IMR-90 (cell line): ENCODE results near the gene FCHO1. TPM values are rescaled to one million over a fixed set of nuclear protein-coding genes. Genes with fewer than 3 reads are reported as not detected.

ENCODE experiments used
- ATAC-seq: fragments of 200-7000 bp; cut with Tn5 transposase; 2 replicates; pipeline ENCODE4 v1.9.1; 2020; ENCODE audit warnings: low read depth, mild to moderate bottlenecking, moderate library complexity
- BruUV-seq: library from RNA; stranded (reverse); fragments of 400-500 nt; replicated peaks from 2 replicates; lab custom pipeline; 2021; lab: Mats Ljungman, UMichigan
- CTCF ChIA-PET: fragments of 300-600 bp; formaldehyde crosslinking; extraction: SDS; loops from one replicate; lab custom pipeline; 2021; ENCODE audit warnings: antibody characterized with exemption; lab: Yijun Ruan, JAX
- POLR2A ChIA-PET: fragments of 300-600 bp; sonication (Branson Sonifier 250); formaldehyde crosslinking; loops from one replicate; lab custom pipeline; 2022; ENCODE audit warnings: antibody characterized with exemption; ENCODE audit not compliant: unreplicated experiment; lab: Charles Lee
- DNase-seq: peaks from one replicate; pipeline ENCODE4 v3.0.0; 2013
- H2AFZ ChIP-seq: replicated peaks from 2 replicates; pipeline ENCODE3; 2013; ENCODE audit warnings: low read length, mild to moderate bottlenecking; ENCODE audit not compliant: poor library complexity
- H2AK5ac ChIP-seq: 2 replicates; pipeline ENCODE4 v1.6.1; 2013; ENCODE audit warnings: low read depth, low read length, inconsistent platforms
- H2AK9ac ChIP-seq: replicated peaks from 2 replicates; pipeline ENCODE3; 2013; ENCODE audit warnings: mild to moderate bottlenecking, low read depth, low read length, moderate library complexity; ENCODE audit not compliant: poor library complexity
- H2BK120ac ChIP-seq: 2 replicates; pipeline ENCODE4 v1.6.1; 2013; ENCODE audit warnings: low read depth, low read length, inconsistent platforms
- H2BK15ac ChIP-seq: 3 replicates; pipeline ENCODE4 v1.6.1; 2013; ENCODE audit warnings: low read depth, low read length, inconsistent platforms
- H2BK20ac ChIP-seq: 2 replicates; pipeline ENCODE4 v1.6.1; 2013; ENCODE audit warnings: low read depth, mild to moderate bottlenecking, inconsistent platforms, low read length, moderate library complexity
- H2BK5ac ChIP-seq: 2 replicates; pipeline ENCODE4 v1.6.1; 2013; ENCODE audit warnings: mild to moderate bottlenecking, low read depth, low read length, inconsistent platforms; ENCODE audit not compliant: poor library complexity, severe bottlenecking
- H3K14ac ChIP-seq: replicated peaks from 2 replicates; pipeline ENCODE4 v1.6.1; 2013; ENCODE audit warnings: low read depth, low read length, inconsistent platforms
- H3K18ac ChIP-seq: 2 replicates; pipeline ENCODE4 v1.6.1; 2013; ENCODE audit warnings: low read depth, low read length, control low read depth
- H3K23ac ChIP-seq: 2 replicates; pipeline ENCODE4 v1.6.1; 2013; ENCODE audit warnings: low read depth, low read length, inconsistent platforms
- H3K27ac ChIP-seq: 2 replicates; pipeline ENCODE4 v1.5.1; 2013; ENCODE audit warnings: mild to moderate bottlenecking, control low read depth, low read length; ENCODE audit not compliant: insufficient read depth
- H3K27me3 ChIP-seq: 2 replicates; pipeline ENCODE4 v1.6.1; 2013; ENCODE audit warnings: low read length; ENCODE audit not compliant: control insufficient read depth, insufficient read depth
- H3K36me3 ChIP-seq: 2 replicates; pipeline ENCODE4 v1.6.1; 2013; ENCODE audit warnings: low read length, mixed read lengths; ENCODE audit not compliant: control insufficient read depth, insufficient read depth
- H3K4ac ChIP-seq: 2 replicates; pipeline ENCODE4 v1.6.1; 2013; ENCODE audit warnings: low read depth, low read length, inconsistent platforms
- H3K4me1 ChIP-seq: 2 replicates; pipeline ENCODE4 v1.6.1; 2013; ENCODE audit warnings: low read length, mixed read lengths; ENCODE audit not compliant: control insufficient read depth, insufficient read depth
- H3K4me2 ChIP-seq: 2 replicates; pipeline ENCODE4 v1.6.1; 2013; ENCODE audit warnings: low read depth, mild to moderate bottlenecking, control low read depth, low read length, moderate library complexity
- H3K4me3 ChIP-seq: 2 replicates; pipeline ENCODE4 v1.5.1; 2013; ENCODE audit warnings: low read depth, mild to moderate bottlenecking, control low read depth, low read length, moderate library complexity; ENCODE audit not compliant: insufficient read depth
- H3K56ac ChIP-seq: 2 replicates; pipeline ENCODE4 v1.6.1; 2013; ENCODE audit warnings: low read length, inconsistent platforms; ENCODE audit not compliant: insufficient read depth; ENCODE audit errors: extremely low read depth
- H3K79me1 ChIP-seq, 2 experiments: 2 replicates each; pipeline ENCODE4 v1.6.1; 2013; ENCODE audit warnings: low read length in 2 of 2, inconsistent platforms in 1 of 2, low read depth in 1 of 2
- H3K9ac ChIP-seq: 2 replicates; pipeline ENCODE4 v1.6.1; 2013; ENCODE audit warnings: low read depth, low read length, control low read depth
- H3K9me1 ChIP-seq: 2 replicates; pipeline ENCODE4 v1.6.1; 2013; ENCODE audit warnings: low read length, inconsistent platforms; ENCODE audit not compliant: insufficient read depth
- H3K9me3 ChIP-seq: 2 replicates; pipeline ENCODE4 v1.6.1; 2013; ENCODE audit warnings: low read length; ENCODE audit not compliant: control insufficient read depth, insufficient read depth
- H4K20me1 ChIP-seq: 2 replicates; pipeline ENCODE4 v1.6.1; 2013; ENCODE audit warnings: low read length, inconsistent platforms; ENCODE audit not compliant: insufficient read depth
- H4K5ac ChIP-seq: 2 replicates; pipeline ENCODE4 v1.6.1; 2013; ENCODE audit warnings: mild to moderate bottlenecking, low read depth, low read length, control low read depth
- H4K8ac ChIP-seq, 2 experiments: 2 replicates each; pipeline ENCODE4 v1.6.1; 2013; ENCODE audit warnings: low read depth in 2 of 2, low read length in 2 of 2, control low read depth in 1 of 2, inconsistent platforms in 1 of 2
- H4K91ac ChIP-seq: 2 replicates; pipeline ENCODE4 v1.6.1; 2013; ENCODE audit warnings: low read depth, low read length, inconsistent platforms; ENCODE audit not compliant: insufficient read depth
- BHLHE40 ChIP-seq: fragments of 150-350 bp; IDR thresholded peaks from 2 replicates; pipeline ENCODE4 v1.6.1; 2016; ENCODE audit warnings: mild to moderate bottlenecking, low read depth, low read length
- CEBPB ChIP-seq: IDR thresholded peaks from 2 replicates; pipeline ENCODE4 v1.6.1; 2012; ENCODE audit warnings: low read depth, low read length, improper control_type of control experiment
- CHD1 ChIP-seq: IDR thresholded peaks from 2 replicates; pipeline ENCODE4 v1.6.1; 2012; ENCODE audit warnings: low read depth, low read length, improper control_type of control experiment
- CTCF ChIP-seq: conservative IDR thresholded peaks from 2 replicates; pipeline ENCODE4 v1.5.1; 2012; ENCODE audit warnings: mild to moderate bottlenecking, low read depth, low read length, improper control_type of control experiment
- FOS ChIP-seq: fragments of 150-350 bp; IDR thresholded peaks from 2 replicates; pipeline ENCODE4 v1.6.1; 2016; ENCODE audit warnings: low read depth, low read length
- MAFK ChIP-seq: IDR thresholded peaks from 2 replicates; pipeline ENCODE4 v1.6.1; 2012; ENCODE audit warnings: low read depth, low read length, improper control_type of control experiment
- MAZ ChIP-seq: IDR thresholded peaks from 2 replicates; pipeline ENCODE4 v1.6.1; 2012; ENCODE audit warnings: low read depth, mild to moderate bottlenecking, low read length, improper control_type of control experiment, moderate library complexity, borderline replicate concordance
- MXI1 ChIP-seq: IDR thresholded peaks from 2 replicates; pipeline ENCODE4 v1.6.1; 2012; ENCODE audit warnings: low read depth, mild to moderate bottlenecking, low read length, moderate library complexity, borderline replicate concordance
- NFE2L2 ChIP-seq: fragments of 150-350 bp; IDR thresholded peaks from 2 replicates; pipeline ENCODE4 v1.6.1; 2016; ENCODE audit warnings: low read depth, mild to moderate bottlenecking, low read length
- POLR2A ChIP-seq: IDR thresholded peaks from 2 replicates; pipeline ENCODE4 v1.6.1; 2012; ENCODE audit warnings: mild to moderate bottlenecking, low read depth, low read length
- RAD21 ChIP-seq: IDR thresholded peaks from 2 replicates; pipeline ENCODE4 v1.6.1; 2012; ENCODE audit warnings: low read length, improper control_type of control experiment
- RCOR1 ChIP-seq: IDR thresholded peaks from 2 replicates; pipeline ENCODE4 v1.6.1; 2012; ENCODE audit warnings: mild to moderate bottlenecking, low read length, improper control_type of control experiment; ENCODE audit not compliant: insufficient replicate concordance
- RFX5 ChIP-seq: IDR thresholded peaks from 2 replicates; pipeline ENCODE4 v1.8.0; 2012; ENCODE audit warnings: low read depth, mild to moderate bottlenecking, low read length, moderate library complexity
- SMC3 ChIP-seq: fragments of 150-350 bp; IDR thresholded peaks from 2 replicates; pipeline ENCODE4 v1.6.1; 2016; ENCODE audit warnings: low read depth, mild to moderate bottlenecking, antibody characterized with exemption, low read length, moderate library complexity
- USF2 ChIP-seq: fragments of 150-350 bp; IDR thresholded peaks from 2 replicates; pipeline ENCODE4 v1.6.1; 2017; ENCODE audit warnings: mild to moderate bottlenecking, antibody characterized with exemption, low read length, low read depth
- WGBS, 2 experiments: methylation state at CpG; one replicate each; pipeline versions ENCODE4 v1.1.5 to v1.1.7; 2013; ENCODE audit warnings: missing lambda C conversion rate in 2 of 2; ENCODE audit not compliant: insufficient read length in 1 of 2; ENCODE audit errors: extremely low coverage in 2 of 2; 5-methylcytosine and 5-hydroxymethylcytosine counted together
- dilution Hi-C: fragments of 300-500 bp; cut with HindIII; formaldehyde crosslinking; loops from one replicate; pipeline ENCODE4 v1.14.3; 2018; ENCODE audit warnings: low sequenced_read_pairs; ENCODE audit not compliant: unreplicated experiment
- in situ Hi-C: fragments of 300-500 bp; cut with MboI; formaldehyde crosslinking; loops from 3 replicates; pipeline ENCODE4 v1.14.3; 2019; ENCODE audit warnings: low sequenced_read_pairs, inconsistent platforms, mixed read lengths
- intact Hi-C: fragments of 100-400 bp; cut with micrococcal nuclease; formaldehyde crosslinking; loops from 2 replicates; pipeline ENCODE4 v1.10.0; 2022
- polyA plus RNA-seq, 3 experiments: library from polyadenylated mRNA; depleted of rRNA; stranded (reverse); fragments of >200 nt; gene quantifications; 2 replicates each; pipeline ENCODE4 v1.2.3, GENCODE V29; 2012; ENCODE audit warnings: low replicate concordance in 1 of 3
- total RNA-seq: library from RNA; depleted of rRNA; stranded (reverse); fragments of >200 nt; gene quantifications from 2 replicates; pipeline ENCODE4 v1.2.3, GENCODE V29; 2012
- TF ChIP-seq, protein P1 (sequence below): fragments of 150-350 bp; IDR thresholded peaks from 2 replicates; pipeline ENCODE4 v1.6.1; 2016; ENCODE audit warnings: low read depth, mild to moderate bottlenecking, low read length, moderate library complexity, borderline replicate concordance

Gene FCHO1
- total and polyA plus RNA-seq, 2 of the 4 experiments (the other 2 are of a cell fraction) = 0.18 to 1.0 TPM

GRCh38 chr19:17775245-17775927 is 24.1 kb downstream of the FCHO1 start:
- TF ChIP-seq FOS = no peak
- no peak for TF ChIP-seq CHD1
- TF ChIP-seq, protein P1, sequence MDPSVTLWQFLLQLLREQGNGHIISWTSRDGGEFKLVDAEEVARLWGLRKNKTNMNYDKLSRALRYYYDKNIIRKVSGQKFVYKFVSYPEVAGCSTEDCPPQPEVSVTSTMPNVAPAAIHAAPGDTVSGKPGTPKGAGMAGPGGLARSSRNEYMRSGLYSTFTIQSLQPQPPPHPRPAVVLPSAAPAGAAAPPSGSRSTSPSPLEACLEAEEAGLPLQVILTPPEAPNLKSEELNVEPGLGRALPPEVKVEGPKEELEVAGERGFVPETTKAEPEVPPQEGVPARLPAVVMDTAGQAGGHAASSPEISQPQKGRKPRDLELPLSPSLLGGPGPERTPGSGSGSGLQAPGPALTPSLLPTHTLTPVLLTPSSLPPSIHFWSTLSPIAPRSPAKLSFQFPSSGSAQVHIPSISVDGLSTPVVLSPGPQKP = no peak
- no peak for TF ChIP-seq RFX5
- TF ChIP-seq CTCF = peak; percentile 65
- TF ChIP-seq USF2 = no peak
- TF ChIP-seq POLR2A = no peak
- no peak for TF ChIP-seq CEBPB
- no peak for TF ChIP-seq NFE2L2
- no peak for TF ChIP-seq MXI1
- no peak for TF ChIP-seq BHLHE40
- TF ChIP-seq RAD21 = peak; percentile 51
- TF ChIP-seq SMC3 = peak; percentile 64
- TF ChIP-seq RCOR1 = no peak
- TF ChIP-seq MAFK = no peak
- TF ChIP-seq MAZ = no peak
- no peak overlapping the region for H4K5ac ChIP-seq
- no peak overlapping the region for H3K4me2 ChIP-seq
- intact Hi-C loops (loop anchor here (2.0 kb wide), 1 partner anchor 71 kb away; no protein-coding TSS in a partner anchor), dilution Hi-C loops (no loop called here), in situ Hi-C loops (no loop called here)
- no peak overlapping the region for H2AK5ac ChIP-seq
- no peak overlapping the region for H3K56ac ChIP-seq
- no peaks in the 10 kb centered on the region for H3K4me1 ChIP-seq
- no peak overlapping the region for H3K14ac ChIP-seq
- no peaks in the 10 kb centered on the region for H3K9me3 ChIP-seq
- H2BK20ac ChIP-seq = no peak overlapping the region
- no peaks in the 10 kb centered on the region for H3K9me1 ChIP-seq
- ATAC-seq = peak; percentile 54; the same call in 1 of the 2 replicates
- no peak overlapping the region for H2AFZ ChIP-seq
- no peaks in the 10 kb centered on the region for H3K36me3 ChIP-seq
- H3K4me3 ChIP-seq = no peak overlapping the region
- CTCF ChIA-PET = no interaction called here
- no peaks in the 10 kb centered on the region for H3K79me1 ChIP-seq
- H2BK5ac ChIP-seq = no peak overlapping the region
- H4K91ac ChIP-seq = no peak overlapping the region
- no peak overlapping the region for H3K18ac ChIP-seq
- peaks cover under 1% of the 10 kb centered on the region; the same call in 1 of the 2 replicates for H3K27me3 ChIP-seq
- no peak overlapping the region for H3K9ac ChIP-seq
- H2AK9ac ChIP-seq = no peak overlapping the region
- no peak overlapping the region for H3K23ac ChIP-seq
- POLR2A ChIA-PET = no interaction called here
- no peaks in the 10 kb centered on the region for H4K20me1 ChIP-seq
- H4K8ac ChIP-seq = no peak overlapping the region
- H3K27ac ChIP-seq = no peak overlapping the region
- DNase-seq = peak; percentile 19
- BruUV-seq = no TSS peak
- no peak overlapping the region for H2BK120ac ChIP-seq
- H3K4ac ChIP-seq = no peak overlapping the region
- WGBS, 2 experiments = no CpG with 5 or more reads among the region's 16 CpGs
- H2BK15ac ChIP-seq = no peak overlapping the region
